Type B pancreatic cell (in vitro differentiated cells): ENCODE results near the gene KLF2. TPM values are rescaled to one million over a fixed set of nuclear protein-coding genes. Genes with fewer than 3 reads are reported as not detected.

Experiments used
- DNase-seq: peaks from one replicate; pipeline ENCODE4 v3.0.0; 2021; ENCODE audit warnings: mixed read lengths; ENCODE audit not compliant: unreplicated experiment; ENCODE audit errors: extremely low spot score
- H3K27ac Mint-ChIP-seq: 2 replicates; pipeline ENCODE4 v1.8.0; 2021; ENCODE audit warnings: mild to moderate bottlenecking, mixed read lengths
- H3K27me3 Mint-ChIP-seq: 2 replicates; pipeline ENCODE4 v1.8.0; 2021; ENCODE audit warnings: mixed read lengths
- H3K36me3 Mint-ChIP-seq: 2 replicates; pipeline ENCODE4 v1.8.0; 2021; ENCODE audit warnings: mixed read lengths
- H3K4me1 Mint-ChIP-seq: one replicate; pipeline ENCODE4 v1.8.0; 2021; ENCODE audit warnings: mixed read lengths; ENCODE audit not compliant: unreplicated experiment
- H3K4me3 Mint-ChIP-seq: 2 replicates; pipeline ENCODE4 v1.8.0; 2021; ENCODE audit warnings: mild to moderate bottlenecking, mixed read lengths
- H3K9me3 Mint-ChIP-seq: 2 replicates; pipeline ENCODE4 v1.8.0; 2021; ENCODE audit warnings: mixed read lengths
- CTCF ChIP-seq: fragments of 200-600 bp; sonication (generic); conservative IDR thresholded peaks from 2 replicates; pipeline ENCODE4 v1.5.0; 2021; ENCODE audit warnings: antibody characterized with exemption, mild to moderate bottlenecking
- total RNA-seq: library from RNA; stranded (reverse); gene quantifications from 2 replicates; pipeline ENCODE4 v1.2.1, GENCODE V29; 2021; ENCODE audit warnings: low replicate concordance

The KLF2 gene
- total RNA-seq, 1 donor from 2014 or later, result 1.4 TPM

- H3K9me3 Mint-ChIP-seq, result no peaks in the 10 kb centered on the region
- no peak for TF ChIP-seq CTCF
- H3K4me1 Mint-ChIP-seq, result peaks cover 23% of the 10 kb centered on the region
- H3K27ac Mint-ChIP-seq, result no peak overlapping the region
- no peak overlapping the region for H3K4me3 Mint-ChIP-seq
- no peaks in the 10 kb centered on the region for H3K27me3 Mint-ChIP-seq
- H3K36me3 Mint-ChIP-seq, result peaks cover 13% of the 10 kb centered on the region
- DNase-seq, result no peak
Measured at GRCh38 chr19:16370641-16371391, 46.2 kb downstream of the KLF2 start.

- no peak overlapping the region for H3K4me3 Mint-ChIP-seq
- TF ChIP-seq CTCF, result no peak
- H3K9me3 Mint-ChIP-seq, result no peaks in the 10 kb centered on the region
- H3K4me1 Mint-ChIP-seq, result peaks cover 20% of the 10 kb centered on the region
- H3K36me3 Mint-ChIP-seq, result peaks cover 16% of the 10 kb centered on the region
- H3K27me3 Mint-ChIP-seq, result no peaks in the 10 kb centered on the region
- no peak overlapping the region for H3K27ac Mint-ChIP-seq
- no peak for DNase-seq
Measured at GRCh38 chr19:16371540-16371986, 46.9 kb downstream of the KLF2 start.

- Mint-ChIP-seq H3K27me3 (no peaks in the 10 kb centered on the region), H3K9me3 (no peaks in the 10 kb centered on the region), H3K4me1 (peaks cover 14% of the 10 kb centered on the region), H3K27ac (no peak overlapping the region), H3K4me3 (no peak overlapping the region), H3K36me3 (peaks cover 16% of the 10 kb centered on the region)
- no peak for DNase-seq
- TF ChIP-seq CTCF, result no peak
Measured at GRCh38 chr19:16372065-16372915, 47.7 kb downstream of the KLF2 start.

- Mint-ChIP-seq H3K36me3 (peaks cover 20% of the 10 kb centered on the region), H3K27me3 (no peaks in the 10 kb centered on the region), H3K4me1 (peaks cover 14% of the 10 kb centered on the region), H3K4me3 (no peak overlapping the region), H3K9me3 (no peaks in the 10 kb centered on the region), H3K27ac (no peak overlapping the region)
- no peak for TF ChIP-seq CTCF
- no peak for DNase-seq
Measured at GRCh38 chr19:16373079-16373478, 48.5 kb downstream of the KLF2 start.

- TF ChIP-seq CTCF, result no peak
- Mint-ChIP-seq H3K4me1 (peaks cover 14% of the 10 kb centered on the region), H3K27me3 (no peaks in the 10 kb centered on the region), H3K27ac (no peak overlapping the region), H3K36me3 (peaks cover 20% of the 10 kb centered on the region), H3K9me3 (no peaks in the 10 kb centered on the region), H3K4me3 (no peak overlapping the region)
- no peak for DNase-seq
Measured at GRCh38 chr19:16373532-16373931, 48.9 kb downstream of the KLF2 start.
